ENCODE measurements around the gene CCSER1.

DNA sequence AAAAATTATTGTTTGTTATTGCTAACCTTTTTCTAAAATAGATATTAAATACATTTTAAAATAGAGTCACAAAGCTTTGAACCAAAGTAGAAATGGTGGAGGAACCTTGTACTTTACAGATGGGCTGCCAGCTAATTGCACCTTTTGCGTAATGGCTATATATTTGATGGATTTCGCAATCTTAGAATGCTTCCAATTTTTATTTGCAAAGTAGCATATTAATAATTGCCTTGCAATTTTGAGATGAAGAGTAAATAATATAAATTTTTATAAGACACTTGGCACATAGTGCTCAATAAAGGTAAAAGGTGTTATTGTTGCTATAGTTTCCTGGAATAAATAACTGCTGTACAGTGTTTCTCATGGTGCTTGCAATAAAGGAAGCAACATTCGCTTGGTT, 533.5 kb downstream of the CCSER1 start:
- TF ChIP-seq, protein P1, sequence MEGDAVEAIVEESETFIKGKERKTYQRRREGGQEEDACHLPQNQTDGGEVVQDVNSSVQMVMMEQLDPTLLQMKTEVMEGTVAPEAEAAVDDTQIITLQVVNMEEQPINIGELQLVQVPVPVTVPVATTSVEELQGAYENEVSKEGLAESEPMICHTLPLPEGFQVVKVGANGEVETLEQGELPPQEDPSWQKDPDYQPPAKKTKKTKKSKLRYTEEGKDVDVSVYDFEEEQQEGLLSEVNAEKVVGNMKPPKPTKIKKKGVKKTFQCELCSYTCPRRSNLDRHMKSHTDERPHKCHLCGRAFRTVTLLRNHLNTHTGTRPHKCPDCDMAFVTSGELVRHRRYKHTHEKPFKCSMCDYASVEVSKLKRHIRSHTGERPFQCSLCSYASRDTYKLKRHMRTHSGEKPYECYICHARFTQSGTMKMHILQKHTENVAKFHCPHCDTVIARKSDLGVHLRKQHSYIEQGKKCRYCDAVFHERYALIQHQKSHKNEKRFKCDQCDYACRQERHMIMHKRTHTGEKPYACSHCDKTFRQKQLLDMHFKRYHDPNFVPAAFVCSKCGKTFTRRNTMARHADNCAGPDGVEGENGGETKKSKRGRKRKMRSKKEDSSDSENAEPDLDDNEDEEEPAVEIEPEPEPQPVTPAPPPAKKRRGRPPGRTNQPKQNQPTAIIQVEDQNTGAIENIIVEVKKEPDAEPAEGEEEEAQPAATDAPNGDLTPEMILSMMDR (conservative IDR thresholded peaks at IDR 0.05) = no peak
- TF ChIP-seq EZH2 (IDR thresholded peaks at IDR 0.05; ENCODE audit: low read depth) = no peak

All from PC-9 (cell line).